ENCODE results near the gene RPP38. TPM values are rescaled to one million over a fixed set of nuclear protein-coding genes. Genes with fewer than 3 reads are reported as not detected.

Gene RPP38
- polyA plus RNA-seq, 1 of the 3 experiments (the other 2 are of a cell fraction), result 18.5 TPM

DNA sequence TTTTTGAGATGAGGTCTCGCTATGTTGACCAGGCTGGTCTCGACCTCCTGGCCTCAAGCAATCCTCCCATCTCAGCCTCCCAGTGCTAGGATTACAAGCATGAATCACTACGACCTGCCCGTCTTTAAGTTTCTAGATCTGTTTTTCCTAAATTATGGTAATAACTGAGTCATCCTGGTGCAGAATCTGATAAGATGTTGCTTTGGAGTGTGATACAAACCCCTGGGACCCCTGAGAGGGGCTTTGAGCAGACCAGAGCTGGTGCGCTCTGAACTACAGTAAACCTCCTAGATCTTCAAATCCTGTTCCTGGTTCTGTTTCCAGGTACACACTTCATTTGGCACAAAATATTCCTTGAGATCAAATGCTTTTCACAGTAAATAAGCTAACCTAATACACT lies 34.2 kb downstream of the RPP38 start:
- POLR2A ChIA-PET, result no interaction called here
- Histone ChIP-seq H3K9ac (no peak overlapping the region), H3K4me1 (ENCODE audit: control insufficient read depth in 1 of 2, insufficient read depth in 2 of 2, low read depth in 1 of 2, low read length in 1 of 2) (no peaks in the 10 kb centered on the region), H3K9me2 (no peaks in the 10 kb centered on the region), H2AFZ (ENCODE audit: low read depth) (no peak overlapping the region), H3F3A (replicated peaks; ENCODE audit: insufficient read depth) (peaks cover 6% of the 10 kb centered on the region), H3K79me2 (ENCODE audit: insufficient read depth) (no peaks in the 10 kb centered on the region), H4K20me1 (ENCODE audit: insufficient read depth) (no peaks in the 10 kb centered on the region), H3K4me3 (ENCODE audit: low read depth in 2 of 2, low read length in 1 of 2) (no peak overlapping the region), H3K27ac (ENCODE audit: low read depth in 2 of 2, low read length in 1 of 2) (no peak overlapping the region), H3K27me3 (ENCODE audit: insufficient read depth) (no peaks in the 10 kb centered on the region), H3K9me3 (no peaks in the 10 kb centered on the region), H3K4me2 (no peak overlapping the region), H3K36me3 (replicated peaks in 1 of 2; ENCODE audit: control insufficient read depth in 1 of 2, insufficient read depth in 2 of 2, low read length in 1 of 2) (peaks cover 28 to 51% of the 10 kb centered on the region in 2 experiments)
- CTCF ChIA-PET, result no interaction called here
- TF ChIP-seq EZH2phosphoT487 (IDR thresholded peaks at IDR 0.05; ENCODE audit: borderline replicate concordance, low read depth) (no peak), NRF1 (IDR thresholded peaks at IDR 0.05; ENCODE audit: low read depth, low read length) (no peak)
- TF ChIP-seq, protein P1, sequence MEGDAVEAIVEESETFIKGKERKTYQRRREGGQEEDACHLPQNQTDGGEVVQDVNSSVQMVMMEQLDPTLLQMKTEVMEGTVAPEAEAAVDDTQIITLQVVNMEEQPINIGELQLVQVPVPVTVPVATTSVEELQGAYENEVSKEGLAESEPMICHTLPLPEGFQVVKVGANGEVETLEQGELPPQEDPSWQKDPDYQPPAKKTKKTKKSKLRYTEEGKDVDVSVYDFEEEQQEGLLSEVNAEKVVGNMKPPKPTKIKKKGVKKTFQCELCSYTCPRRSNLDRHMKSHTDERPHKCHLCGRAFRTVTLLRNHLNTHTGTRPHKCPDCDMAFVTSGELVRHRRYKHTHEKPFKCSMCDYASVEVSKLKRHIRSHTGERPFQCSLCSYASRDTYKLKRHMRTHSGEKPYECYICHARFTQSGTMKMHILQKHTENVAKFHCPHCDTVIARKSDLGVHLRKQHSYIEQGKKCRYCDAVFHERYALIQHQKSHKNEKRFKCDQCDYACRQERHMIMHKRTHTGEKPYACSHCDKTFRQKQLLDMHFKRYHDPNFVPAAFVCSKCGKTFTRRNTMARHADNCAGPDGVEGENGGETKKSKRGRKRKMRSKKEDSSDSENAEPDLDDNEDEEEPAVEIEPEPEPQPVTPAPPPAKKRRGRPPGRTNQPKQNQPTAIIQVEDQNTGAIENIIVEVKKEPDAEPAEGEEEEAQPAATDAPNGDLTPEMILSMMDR (IDR thresholded peaks at IDR 0.05), result no peak
- WGBS (ENCODE audit: low lambda C conversion rate), result 95% methylated on average over 5 of the region's 5 CpGs
- DNase-seq, result no peak

DNA sequence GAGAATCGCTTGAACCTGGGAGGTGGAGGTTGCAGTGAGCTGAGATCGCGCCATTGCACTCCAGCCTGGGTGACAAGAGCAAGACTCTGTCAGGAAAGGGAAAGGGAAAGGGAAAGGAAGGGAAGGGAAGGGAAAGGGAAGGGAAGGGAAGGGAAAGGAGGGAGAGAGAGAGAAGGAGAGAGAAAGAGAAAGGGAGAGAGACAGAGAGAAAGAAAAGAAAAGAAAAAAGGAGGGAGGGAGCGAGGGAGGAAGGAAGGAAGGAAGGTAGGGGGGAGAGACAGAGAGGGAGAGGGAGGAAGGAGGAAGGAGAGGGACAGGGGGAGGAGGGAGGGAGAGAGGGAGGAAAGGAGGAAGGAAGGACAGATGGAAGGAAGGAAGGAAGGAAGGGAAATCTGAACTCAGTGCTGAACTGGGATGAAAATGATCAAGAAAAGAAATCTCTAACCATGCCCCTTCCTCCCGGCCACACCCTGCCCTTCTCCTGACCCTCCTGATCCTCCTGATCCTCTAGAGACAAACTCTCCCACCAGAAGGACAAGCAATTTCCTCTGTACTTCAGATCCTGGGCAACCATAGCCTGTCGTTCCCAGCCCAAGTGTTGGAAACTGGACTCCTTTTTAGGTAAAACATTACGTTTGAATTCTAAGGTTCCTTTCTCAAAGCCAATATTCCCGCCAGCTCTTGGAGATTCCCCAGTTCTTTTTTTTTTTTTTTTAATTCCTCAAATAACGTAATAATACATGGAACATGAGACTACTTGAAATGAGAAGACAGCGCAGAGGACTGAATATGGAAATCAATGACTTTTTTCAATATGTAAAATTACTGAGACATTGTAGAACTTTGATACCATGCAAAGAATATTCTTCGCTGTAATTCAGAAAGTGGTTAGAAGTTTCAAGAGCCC lies 39.2 kb downstream of the RPP38 start:
- no peak for DNase-seq
- no peak overlapping the region for H2AFZ ChIP-seq (ENCODE audit: low read depth)
- CTCF ChIA-PET, result interaction anchor here (0.9 kb wide), 1 partner anchor 31 kb away, joined by 4 read pairs; no protein-coding TSS in a partner anchor
- H3K9me3 ChIP-seq, result no peaks in the 10 kb centered on the region
- peaks cover 0 to 5% of the 10 kb centered on the region in 2 experiments; a peak in 2 of 4 replicates for H3K4me1 ChIP-seq (ENCODE audit: control insufficient read depth in 1 of 2, insufficient read depth in 2 of 2, low read depth in 1 of 2, low read length in 1 of 2)
- peaks cover 26 to 33% of the 10 kb centered on the region in 2 experiments for H3K36me3 ChIP-seq (replicated peaks in 1 of 2; ENCODE audit: control insufficient read depth in 1 of 2, insufficient read depth in 2 of 2, low read length in 1 of 2)
- 97% methylated on average over 11 of the region's 11 CpGs for WGBS (ENCODE audit: low lambda C conversion rate)
- no peak overlapping the region for H3K9ac ChIP-seq
- H4K20me1 ChIP-seq (ENCODE audit: insufficient read depth), result 0 out of 2 replicates have a peak, but pooled peaks cover 2% of the 10 kb centered on the region
- H3K4me2 ChIP-seq, result no peak overlapping the region
- H3K27ac ChIP-seq (ENCODE audit: low read depth in 2 of 2, low read length in 1 of 2), result no peak overlapping the region
- H3K9me2 ChIP-seq, result no peaks in the 10 kb centered on the region
- no peaks in the 10 kb centered on the region for H3K27me3 ChIP-seq (ENCODE audit: insufficient read depth)
- H3F3A ChIP-seq (replicated peaks; ENCODE audit: insufficient read depth), result no peaks in the 10 kb centered on the region
- no peak overlapping the region for H3K4me3 ChIP-seq (ENCODE audit: low read depth in 2 of 2, low read length in 1 of 2)
- POLR2A ChIA-PET, result no interaction called here
- peaks cover 10% of the 10 kb centered on the region; the same call in 1 of the 2 replicates for H3K79me2 ChIP-seq (ENCODE audit: insufficient read depth)
- TF ChIP-seq FOSL2 (IDR thresholded peaks at IDR 0.05; ENCODE audit: borderline replicate concordance, low read depth) (no peak), JUND (IDR thresholded peaks at IDR 0.05) (no peak), FOXJ3 (CRISPR knock-in tag; IDR thresholded peaks at IDR 0.05) (no peak), RAD21 (IDR thresholded peaks at IDR 0.05; ENCODE audit: low read length) (no peak), NFIC (IDR thresholded peaks at IDR 0.05; ENCODE audit: borderline replicate concordance) (no peak), FOXM1 (IDR thresholded peaks at IDR 0.05; ENCODE audit: low read depth) (no peak), EZH2phosphoT487 (IDR thresholded peaks at IDR 0.05; ENCODE audit: borderline replicate concordance, low read depth) (no peak), TCF12 (IDR thresholded peaks at IDR 0.05) (no peak), YY1 (IDR thresholded peaks at IDR 0.05; ENCODE audit: low read depth) (no peak), GATA2 (CRISPR knock-in tag; IDR thresholded peaks at IDR 0.05) (no peak), GABPA (IDR thresholded peaks at IDR 0.05; ENCODE audit: low read depth) (no peak), MEF2A (IDR thresholded peaks at IDR 0.05; ENCODE audit: borderline replicate concordance, low read depth) (no peak)
- TF ChIP-seq, protein P2, sequence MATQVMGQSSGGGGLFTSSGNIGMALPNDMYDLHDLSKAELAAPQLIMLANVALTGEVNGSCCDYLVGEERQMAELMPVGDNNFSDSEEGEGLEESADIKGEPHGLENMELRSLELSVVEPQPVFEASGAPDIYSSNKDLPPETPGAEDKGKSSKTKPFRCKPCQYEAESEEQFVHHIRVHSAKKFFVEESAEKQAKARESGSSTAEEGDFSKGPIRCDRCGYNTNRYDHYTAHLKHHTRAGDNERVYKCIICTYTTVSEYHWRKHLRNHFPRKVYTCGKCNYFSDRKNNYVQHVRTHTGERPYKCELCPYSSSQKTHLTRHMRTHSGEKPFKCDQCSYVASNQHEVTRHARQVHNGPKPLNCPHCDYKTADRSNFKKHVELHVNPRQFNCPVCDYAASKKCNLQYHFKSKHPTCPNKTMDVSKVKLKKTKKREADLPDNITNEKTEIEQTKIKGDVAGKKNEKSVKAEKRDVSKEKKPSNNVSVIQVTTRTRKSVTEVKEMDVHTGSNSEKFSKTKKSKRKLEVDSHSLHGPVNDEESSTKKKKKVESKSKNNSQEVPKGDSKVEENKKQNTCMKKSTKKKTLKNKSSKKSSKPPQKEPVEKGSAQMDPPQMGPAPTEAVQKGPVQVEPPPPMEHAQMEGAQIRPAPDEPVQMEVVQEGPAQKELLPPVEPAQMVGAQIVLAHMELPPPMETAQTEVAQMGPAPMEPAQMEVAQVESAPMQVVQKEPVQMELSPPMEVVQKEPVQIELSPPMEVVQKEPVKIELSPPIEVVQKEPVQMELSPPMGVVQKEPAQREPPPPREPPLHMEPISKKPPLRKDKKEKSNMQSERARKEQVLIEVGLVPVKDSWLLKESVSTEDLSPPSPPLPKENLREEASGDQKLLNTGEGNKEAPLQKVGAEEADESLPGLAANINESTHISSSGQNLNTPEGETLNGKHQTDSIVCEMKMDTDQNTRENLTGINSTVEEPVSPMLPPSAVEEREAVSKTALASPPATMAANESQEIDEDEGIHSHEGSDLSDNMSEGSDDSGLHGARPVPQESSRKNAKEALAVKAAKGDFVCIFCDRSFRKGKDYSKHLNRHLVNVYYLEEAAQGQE (IDR thresholded peaks at IDR 0.05; ENCODE audit: low read depth, low read length), result no peak
- TF ChIP-seq, protein P3, sequence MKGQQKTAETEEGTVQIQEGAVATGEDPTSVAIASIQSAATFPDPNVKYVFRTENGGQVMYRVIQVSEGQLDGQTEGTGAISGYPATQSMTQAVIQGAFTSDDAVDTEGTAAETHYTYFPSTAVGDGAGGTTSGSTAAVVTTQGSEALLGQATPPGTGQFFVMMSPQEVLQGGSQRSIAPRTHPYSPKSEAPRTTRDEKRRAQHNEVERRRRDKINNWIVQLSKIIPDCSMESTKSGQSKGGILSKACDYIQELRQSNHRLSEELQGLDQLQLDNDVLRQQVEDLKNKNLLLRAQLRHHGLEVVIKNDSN (IDR thresholded peaks at IDR 0.05; ENCODE audit: borderline replicate concordance, low read depth), result no peak
- TF ChIP-seq, protein P4, sequence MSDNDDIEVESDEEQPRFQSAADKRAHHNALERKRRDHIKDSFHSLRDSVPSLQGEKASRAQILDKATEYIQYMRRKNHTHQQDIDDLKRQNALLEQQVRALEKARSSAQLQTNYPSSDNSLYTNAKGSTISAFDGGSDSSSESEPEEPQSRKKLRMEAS (IDR thresholded peaks at IDR 0.05; ENCODE audit: low read depth), result no peak
- TF ChIP-seq, protein P1 (IDR thresholded peaks at IDR 0.05), result no peak
